NCI-H1694 treated with DMSO at 0.1 percent for 48 hours (cell line): ENCODE data around the gene CXCL12.

Experiments used
- DNase-seq: peaks from one replicate; lab custom pipeline; 2025; lab: John Stamatoyannopoulos, UW

The CXCL12 gene

GRCh38 chr10:44362866-44363711 lies 21.8 kb downstream of the CXCL12 start:
- no peak for DNase-seq

- DNase-seq: no peak
Observed at GRCh38 chr10:44361109-44361508, 23.8 kb downstream of the CXCL12 start.

GRCh38 chr10:44358080-44358771 lies 26.7 kb downstream of the CXCL12 start:
- no peak for DNase-seq

GRCh38 chr10:44357023-44357540 lies 27.8 kb downstream of the CXCL12 start:
- no peak for DNase-seq

GRCh38 chr10:44356139-44357022 lies 28.5 kb downstream of the CXCL12 start:
- DNase-seq: no peak

GRCh38 chr10:44355630-44356029 lies 29.3 kb downstream of the CXCL12 start:
- DNase-seq: no peak

DNA sequence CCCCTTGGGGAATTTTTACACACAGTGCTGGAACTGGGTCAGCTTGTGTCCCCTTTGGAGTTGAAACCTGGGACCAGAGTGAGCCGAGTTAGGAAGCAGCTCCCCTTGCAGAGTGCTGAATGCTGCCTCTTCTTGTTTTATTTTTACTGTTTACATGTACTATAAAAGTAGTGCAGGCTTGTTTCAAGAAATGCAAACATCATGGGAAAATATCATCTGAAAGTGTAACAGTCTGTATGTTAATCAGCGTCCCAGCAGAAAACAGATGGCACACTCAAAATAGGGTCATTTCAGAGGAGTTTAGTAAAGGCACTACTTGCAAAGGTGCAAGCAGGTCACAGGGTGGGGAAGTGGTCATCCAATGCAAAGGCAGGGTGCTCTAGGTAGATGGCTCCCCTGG lies 30.1 kb downstream of the CXCL12 start:
- DNase-seq: no peak

DNA sequence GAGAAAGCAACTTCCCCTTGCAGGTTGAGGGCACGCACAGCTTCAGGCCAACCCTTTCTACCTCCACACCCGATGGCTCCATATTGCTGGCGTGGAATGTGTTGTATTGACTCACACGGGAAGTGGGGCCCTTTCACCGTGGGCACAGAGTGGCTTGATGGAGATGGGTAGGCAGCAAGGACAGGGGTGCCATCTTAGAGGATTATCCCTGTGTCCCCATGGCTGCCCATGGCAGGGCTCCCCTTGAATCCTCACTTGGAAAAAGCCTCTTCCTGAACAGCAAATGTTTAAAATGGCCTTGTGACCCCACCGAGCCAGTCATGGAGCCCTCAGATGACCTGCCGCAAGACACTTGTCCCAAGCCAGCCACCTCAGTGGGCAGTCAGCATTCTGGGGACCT lies 31.2 kb downstream of the CXCL12 start:
- no peak for DNase-seq

- DNase-seq: no peak
Observed at GRCh38 chr10:44353128-44353390, 31.8 kb downstream of the CXCL12 start.

- no peak for DNase-seq
Observed at GRCh38 chr10:44352316-44353127, 32.4 kb downstream of the CXCL12 start.

DNA sequence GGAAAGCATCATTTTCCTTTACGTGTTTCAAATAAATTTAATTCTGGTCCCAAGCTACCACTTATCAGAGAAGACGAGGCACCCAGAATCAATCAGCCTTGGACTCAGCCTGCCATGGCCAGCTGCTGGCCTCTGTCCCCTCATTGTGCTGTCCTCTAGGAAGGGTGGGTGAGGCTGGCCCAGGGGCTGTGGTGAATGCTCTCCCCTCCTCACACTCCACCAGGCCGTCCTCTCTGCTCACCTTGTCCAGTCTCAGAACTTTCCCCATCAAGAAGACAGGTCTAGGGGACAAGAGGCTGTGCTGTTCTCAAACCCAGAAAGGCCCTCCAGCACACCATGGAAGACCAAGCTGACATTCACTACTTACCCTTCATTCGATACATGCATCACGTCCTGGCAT lies 36.4 kb downstream of the CXCL12 start:
- DNase-seq: no peak

GRCh38 chr10:44347609-44348400 lies 37.1 kb downstream of the CXCL12 start:
- no peak for DNase-seq

- DNase-seq: no peak
Observed at GRCh38 chr10:44344727-44345126, 40.2 kb downstream of the CXCL12 start.

- DNase-seq: no peak
Observed at GRCh38 chr10:44343843-44344242, 41.1 kb downstream of the CXCL12 start.

- DNase-seq: no peak
Observed at GRCh38 chr10:44341886-44342285, 43.0 kb downstream of the CXCL12 start.

DNA sequence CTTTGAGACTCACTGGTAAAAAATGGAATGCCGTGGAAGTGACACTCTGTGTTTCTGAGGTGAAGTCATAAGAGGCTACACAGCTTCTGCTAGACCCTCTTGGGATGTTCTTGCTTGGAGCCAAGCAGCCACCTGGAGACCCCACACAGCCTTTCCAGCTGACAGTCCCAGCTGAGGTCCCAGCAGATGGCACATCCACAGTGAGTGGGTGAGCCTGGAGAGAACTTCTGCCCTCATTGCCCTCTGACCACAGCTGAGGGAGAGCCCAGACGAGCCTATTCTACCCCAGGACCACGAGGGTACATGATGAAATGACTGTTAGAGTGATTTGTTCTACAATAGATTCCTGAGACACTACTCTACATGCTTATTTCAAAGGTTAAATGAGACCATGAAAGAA lies 44.3 kb downstream of the CXCL12 start:
- no peak for DNase-seq

GRCh38 chr10:44339218-44339617 lies 45.7 kb downstream of the CXCL12 start:
- no peak for DNase-seq

DNA sequence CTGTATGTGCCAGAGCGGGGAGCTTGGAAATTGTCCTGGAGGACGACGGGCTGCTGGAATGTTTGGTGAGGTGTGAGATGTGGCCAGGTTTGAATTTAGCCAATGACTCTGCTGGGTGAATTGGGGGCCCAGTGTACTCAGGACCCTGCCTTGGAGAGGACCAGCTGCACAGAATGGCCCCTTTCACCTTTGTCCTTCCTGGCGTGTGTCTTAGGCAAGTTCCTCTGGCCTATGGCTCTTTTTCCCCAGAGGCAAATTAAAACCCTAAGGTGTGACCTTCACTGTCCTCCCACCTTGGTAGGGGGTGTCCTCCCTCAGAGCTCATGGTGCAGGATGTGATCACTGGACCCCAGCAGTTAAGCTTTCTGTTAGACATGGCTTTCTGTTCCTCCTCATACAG lies 47.8 kb downstream of the CXCL12 start:
- no peak for DNase-seq

GRCh38 chr10:44335330-44336021 lies 49.4 kb downstream of the CXCL12 start:
- no peak for DNase-seq

GRCh38 chr10:44334621-44335184 lies 50.2 kb downstream of the CXCL12 start:
- DNase-seq: no peak
